Right renal cortex interstitium (tissue), 3 donors: ENCODE measurements around the gene CNTNAP4. TPM values are rescaled to one million over a fixed set of nuclear protein-coding genes. Genes with fewer than 3 reads are reported as not detected.

Experiments
- DNase-seq, 3 donors: peaks; one replicate each; pipeline ENCODE4 v3.0.0-alpha.2; 2013; ENCODE audit warnings: low read depth in 3 of 3, low spot score in 2 of 3
- polyA plus RNA-seq, 3 donors: library from polyadenylated mRNA; unstranded; fragments of 120-200 nt; gene quantifications; one replicate each; pipeline ENCODE4 v1.2.1, GENCODE V29; 2013; ENCODE audit not compliant: insufficient read length in 3 of 3

The CNTNAP4 gene
- polyA plus RNA-seq, 3 donors = 0.24 to 0.46 (median 0.31) TPM

DNA sequence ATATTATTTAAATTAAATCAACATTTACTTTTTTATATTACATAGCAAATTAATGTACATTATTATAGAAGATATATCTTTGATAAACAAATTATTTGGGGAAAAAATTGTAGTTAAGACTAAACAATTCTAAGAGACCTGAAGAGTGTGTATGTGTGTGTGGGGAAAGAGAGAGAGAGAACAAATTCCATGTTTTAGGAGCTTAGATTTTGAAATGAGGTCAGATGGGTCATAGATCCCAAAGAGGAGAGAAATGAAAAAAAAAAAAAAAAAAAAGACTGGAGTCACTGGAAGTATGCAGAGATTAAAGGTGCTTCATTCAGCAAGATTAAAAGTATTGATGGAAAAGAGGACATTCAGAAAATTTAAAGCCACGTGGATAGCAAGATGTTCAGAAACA is 206.8 kb downstream of the CNTNAP4 start:
- no peak for DNase-seq

DNA sequence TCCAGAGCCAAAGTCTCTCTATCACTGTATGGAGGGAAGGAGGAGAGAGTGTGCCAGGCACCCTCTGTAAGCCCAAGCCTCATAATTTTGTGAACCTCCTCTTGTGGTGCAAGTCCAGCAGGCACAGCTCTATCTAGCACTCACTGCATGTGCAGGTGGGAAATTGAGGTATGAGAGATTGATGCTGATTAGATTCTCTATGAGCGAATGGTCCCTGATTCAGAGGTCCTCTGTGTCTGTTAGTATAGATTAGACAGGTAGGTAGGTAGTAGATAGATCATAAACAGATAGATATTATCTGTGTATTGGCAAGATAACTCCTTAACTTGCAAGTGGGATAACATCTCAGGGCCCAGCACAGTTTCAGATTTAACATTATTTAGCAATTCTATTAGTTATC is 209.5 kb downstream of the CNTNAP4 start:
- no peak for DNase-seq

DNA sequence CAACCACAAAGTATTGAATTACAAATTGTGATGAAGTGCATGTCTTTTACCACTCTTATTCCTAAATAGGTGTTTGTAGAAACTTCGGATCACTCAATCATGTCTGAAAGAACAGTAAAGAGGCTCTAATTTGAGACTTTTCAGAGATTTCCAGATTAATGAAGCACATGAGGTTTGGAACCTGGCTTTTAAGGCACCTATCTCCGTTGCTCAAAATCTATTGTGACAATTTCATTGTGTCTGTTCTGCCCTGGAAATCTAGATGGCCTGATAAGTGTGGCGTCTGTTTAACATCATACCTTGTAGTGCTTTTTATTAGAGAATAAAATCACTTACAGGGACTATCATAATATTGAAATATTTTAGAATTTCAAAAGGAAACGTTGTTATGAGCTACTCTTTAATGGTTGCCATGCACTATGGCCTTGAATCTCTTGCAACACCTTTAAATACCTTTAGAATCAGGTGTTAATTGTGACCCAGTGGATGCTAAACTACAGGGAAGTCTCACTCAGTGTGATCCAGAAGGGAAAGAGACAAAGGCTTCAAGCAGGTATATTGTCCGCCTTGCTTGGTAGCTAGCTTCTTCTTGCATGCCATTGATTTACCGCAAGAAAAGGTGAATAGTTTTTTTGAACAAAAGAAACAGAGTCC is 210.3 kb downstream of the CNTNAP4 start:
- DNase-seq = no peak

DNA sequence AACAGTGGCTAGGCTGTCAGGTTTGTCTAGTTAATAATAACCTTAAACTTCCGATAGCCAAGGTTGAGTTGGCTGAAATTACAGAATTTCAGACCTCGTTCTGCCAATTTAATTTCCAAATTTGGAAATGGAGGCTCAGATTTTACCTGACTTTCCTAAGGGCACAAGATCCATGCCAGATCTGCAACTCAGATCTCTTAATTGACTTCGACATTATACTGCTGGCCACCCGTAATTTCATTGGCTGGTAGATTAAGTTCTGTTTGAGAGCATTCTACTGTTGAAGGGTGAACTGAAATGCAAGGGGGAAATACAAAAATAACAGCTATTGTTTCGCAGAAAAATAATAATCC is 210.8 kb downstream of the CNTNAP4 start:
- DNase-seq = no peak

DNA sequence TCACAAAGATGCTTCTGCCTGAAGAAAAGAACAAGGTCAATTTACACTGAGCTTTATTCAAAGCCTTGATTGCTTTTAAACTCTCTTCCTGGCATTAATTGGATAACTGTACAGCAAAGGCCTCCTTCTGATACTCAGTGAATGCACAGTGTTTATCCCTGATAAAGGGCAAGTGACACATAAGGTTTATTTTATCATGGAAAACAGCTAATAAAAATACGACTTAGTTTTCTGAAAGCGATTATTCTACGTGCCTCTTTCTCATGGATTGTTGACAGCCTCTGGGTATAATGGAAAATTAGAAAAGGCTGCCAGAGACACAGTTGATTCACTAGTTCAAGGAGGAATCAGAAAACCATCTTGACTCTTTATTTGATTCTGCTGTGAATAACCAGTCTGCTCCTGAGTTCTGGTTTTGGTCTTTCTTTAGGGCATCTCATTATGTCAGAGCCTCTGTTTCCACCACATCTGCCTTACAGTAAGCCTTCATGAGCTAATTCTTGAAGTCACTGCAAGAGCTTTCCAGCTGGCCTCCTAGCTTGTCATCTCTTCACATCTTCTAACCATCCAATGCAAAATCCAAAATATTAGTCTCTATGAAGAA is 212.9 kb downstream of the CNTNAP4 start:
- DNase-seq = no peak

DNA sequence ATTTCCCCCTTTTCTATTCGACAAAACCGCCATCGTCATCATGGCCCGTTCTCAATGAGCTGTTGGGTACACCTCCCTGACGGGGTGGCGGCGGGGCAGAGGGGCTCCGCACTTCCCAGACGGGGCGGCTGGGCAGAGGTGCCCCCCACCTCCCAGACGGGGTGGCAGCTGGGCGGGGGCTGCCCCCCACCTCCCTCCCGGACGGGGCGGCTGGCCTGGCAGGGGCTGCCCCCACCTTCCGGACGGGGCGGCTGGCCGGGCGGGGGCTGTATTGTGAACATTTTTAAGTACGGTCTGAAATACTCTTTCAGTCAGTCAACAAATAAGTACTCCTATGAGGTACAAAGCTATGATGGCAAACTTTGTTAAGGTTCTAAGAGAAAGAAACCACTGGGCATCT is 222.8 kb downstream of the CNTNAP4 start:
- DNase-seq = no peak

DNA sequence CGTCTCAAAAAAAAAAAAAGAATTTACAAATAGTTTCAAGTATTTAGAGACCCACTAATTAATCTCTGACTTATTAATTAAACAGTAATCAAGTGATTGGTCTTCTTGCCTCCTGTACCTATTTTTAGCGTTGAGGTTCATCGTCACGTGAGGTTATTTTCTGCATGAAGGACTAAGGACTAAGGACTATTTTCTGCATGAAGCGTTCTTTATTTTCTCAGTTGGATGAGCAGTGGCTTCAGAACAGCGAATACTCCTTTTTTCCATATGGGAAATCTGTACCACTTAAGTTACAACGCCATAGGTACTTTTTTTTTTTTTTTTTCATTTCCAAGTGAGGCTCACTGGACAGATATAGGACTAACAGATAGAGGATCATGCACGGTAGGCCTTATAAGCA is 224.9 kb downstream of the CNTNAP4 start:
- DNase-seq = no peak

DNA sequence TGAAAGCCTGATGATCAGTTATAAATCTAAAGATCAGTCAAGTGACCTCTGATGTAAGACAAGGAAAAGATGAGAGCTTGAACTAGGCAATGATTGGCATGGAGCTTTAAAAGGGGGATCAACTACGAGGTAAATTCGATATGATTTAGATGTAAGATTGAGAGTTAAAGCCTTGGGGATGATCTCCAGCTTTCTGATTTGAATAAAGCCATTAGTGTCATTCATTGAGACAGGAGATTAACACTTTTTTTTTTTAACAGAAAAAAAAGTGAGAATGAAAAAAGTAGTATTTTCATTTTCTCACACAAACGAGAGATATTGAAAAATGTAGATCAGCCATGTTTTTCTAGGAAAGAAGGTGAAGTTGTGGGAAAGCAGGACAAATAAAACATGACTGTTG is 225.4 kb downstream of the CNTNAP4 start:
- no peak for DNase-seq

DNA sequence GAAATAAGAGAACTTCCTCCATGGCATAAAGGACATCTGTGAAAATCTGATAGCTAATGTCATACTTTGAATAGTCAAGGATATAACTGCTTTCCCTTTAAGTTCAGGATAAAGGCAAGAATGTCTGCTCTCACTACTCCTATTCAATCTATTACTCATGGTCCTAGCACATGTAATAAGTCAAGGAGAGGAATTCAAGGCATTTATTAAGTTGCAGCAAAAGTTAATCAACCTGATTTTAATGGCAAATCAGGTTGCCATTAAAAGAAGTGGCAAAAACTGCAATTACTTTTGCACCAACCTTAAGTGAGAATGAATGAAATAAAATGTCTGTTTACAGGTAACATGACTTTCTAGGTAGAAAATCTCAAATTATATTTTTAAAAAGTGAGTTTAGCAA is 225.9 kb downstream of the CNTNAP4 start:
- DNase-seq = no peak

DNA sequence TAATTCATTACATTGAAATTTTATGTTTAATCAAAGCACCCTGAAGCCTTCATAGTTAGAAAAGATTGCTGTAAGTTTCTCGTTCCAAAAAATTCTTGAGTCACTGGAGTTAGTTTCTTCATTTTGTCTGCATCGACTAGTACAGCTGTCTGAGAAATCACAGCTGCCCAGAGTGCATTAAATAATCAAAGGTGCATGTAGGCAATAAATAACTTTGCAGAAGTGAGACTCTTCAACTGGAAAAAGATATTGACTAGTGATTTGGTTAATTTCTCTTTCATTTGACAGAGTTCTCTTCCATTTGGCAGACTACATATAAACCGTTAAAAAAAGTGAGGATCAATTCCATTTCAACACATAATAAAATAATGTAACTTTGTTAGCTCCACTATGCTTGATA is 234.0 kb downstream of the CNTNAP4 start:
- no peak for DNase-seq

DNA sequence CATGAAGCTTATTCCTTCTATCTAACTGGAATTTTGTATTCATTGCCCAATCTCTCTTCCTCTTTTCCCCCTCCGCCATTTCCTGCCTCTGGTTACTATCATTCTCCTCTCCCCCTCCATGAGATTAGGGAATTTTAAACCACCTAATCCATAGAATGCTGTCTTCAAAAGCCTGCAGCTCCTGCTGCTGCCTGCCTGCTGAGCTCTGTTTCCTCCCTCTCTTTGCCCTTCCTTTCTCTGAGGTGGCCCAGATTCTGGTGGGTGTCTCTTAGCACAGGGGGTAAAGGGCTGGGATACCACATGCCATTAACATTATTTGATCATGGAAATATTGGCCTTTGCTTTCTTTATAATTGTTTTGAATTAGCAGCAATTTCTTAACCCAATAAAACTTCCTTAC is 241.6 kb downstream of the CNTNAP4 start:
- DNase-seq = no peak

DNA sequence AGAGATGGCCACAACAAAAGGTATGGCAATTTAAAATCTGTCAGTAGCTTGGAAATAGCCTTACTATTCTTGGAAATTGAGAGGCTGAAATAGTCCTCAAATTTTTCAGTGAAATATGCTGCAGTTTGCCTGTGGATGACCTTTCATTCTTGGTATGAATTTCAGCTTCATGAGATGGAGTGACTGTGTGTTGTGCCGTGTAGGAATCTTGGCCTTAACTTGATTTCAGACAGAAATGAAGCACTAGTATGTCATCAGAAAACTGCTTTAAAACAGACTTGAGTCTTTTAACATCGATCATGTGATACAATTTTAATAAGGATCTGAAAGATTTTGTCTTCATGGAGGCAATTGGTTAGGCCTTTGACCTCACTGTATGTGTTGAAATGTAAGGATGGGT is 247.2 kb downstream of the CNTNAP4 start:
- DNase-seq = no peak

DNA sequence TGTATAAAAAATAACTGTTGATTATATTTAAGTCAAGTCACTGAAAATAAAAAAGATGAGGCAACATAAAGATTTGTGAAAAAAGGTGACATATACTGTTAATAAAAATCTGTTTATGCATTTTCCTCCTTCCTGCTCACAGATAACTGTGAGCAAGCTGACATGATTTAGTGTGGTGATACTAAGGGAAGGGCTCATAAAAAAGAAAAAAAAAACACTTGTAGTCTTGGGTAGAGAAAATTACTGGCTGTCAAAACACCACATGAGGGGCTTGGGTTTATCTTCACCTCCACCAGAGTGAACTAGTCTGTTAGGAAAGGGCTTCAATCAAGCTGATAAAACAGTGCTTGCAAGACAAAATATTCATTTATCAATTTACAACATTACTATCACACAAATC is 247.6 kb downstream of the CNTNAP4 start:
- DNase-seq = no peak

DNA sequence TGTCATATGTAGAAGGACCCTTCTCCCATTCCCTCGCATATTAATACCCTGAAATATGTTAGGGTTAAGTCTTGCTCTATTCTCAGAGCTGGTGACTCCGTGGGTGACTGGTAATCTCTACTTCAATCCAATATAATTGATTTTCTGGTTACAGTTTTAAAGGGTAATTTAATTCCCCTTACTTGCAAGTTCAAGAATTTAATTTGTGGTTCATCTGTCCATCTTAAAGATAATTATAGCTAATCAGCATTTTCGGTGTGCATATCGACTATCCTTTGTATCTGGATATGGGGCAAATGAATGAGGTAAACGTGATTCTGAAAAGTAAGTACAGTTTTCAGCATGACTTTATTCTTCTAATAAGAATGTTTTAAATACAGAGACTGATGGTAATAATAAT is 250.0 kb downstream of the CNTNAP4 start:
- no peak for DNase-seq

DNA sequence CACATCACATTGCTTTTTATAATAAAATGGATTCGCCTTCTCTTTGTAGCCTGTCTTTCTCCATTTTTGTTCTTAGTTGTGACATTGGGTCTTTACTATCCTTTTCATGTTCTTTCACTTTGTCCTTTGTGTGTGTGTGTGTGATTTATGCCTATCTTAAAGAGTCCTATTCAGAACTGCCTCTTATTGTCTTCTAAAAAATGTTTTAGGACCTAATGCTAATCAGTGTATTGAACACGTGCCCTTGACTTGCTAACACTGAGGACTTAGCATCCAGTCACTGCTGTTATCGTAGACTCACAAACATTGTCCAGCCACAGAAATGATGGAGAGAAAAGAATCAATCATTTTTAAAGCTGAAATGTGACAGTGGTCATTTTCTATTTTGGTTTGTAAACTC is 251.9 kb downstream of the CNTNAP4 start:
- no peak for DNase-seq

DNA sequence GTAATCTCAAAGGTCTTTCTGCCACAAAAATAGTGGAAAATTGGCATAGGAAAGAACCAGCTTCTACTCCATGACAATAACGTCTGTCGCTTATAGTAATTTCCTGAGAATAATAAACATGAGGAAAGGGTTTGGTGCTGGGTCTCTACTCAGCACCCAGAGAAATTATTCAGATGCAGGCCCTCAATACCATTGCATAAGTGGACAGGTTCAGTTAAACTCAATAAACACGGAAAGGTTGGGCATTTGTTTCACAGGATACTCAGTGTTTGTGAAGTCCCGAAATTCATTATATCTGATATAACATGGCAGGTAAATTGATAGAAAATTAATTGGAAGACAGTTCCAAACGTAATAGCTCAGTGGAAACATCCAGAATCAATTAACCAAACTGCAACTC is 254.0 kb downstream of the CNTNAP4 start:
- DNase-seq = no peak

DNA sequence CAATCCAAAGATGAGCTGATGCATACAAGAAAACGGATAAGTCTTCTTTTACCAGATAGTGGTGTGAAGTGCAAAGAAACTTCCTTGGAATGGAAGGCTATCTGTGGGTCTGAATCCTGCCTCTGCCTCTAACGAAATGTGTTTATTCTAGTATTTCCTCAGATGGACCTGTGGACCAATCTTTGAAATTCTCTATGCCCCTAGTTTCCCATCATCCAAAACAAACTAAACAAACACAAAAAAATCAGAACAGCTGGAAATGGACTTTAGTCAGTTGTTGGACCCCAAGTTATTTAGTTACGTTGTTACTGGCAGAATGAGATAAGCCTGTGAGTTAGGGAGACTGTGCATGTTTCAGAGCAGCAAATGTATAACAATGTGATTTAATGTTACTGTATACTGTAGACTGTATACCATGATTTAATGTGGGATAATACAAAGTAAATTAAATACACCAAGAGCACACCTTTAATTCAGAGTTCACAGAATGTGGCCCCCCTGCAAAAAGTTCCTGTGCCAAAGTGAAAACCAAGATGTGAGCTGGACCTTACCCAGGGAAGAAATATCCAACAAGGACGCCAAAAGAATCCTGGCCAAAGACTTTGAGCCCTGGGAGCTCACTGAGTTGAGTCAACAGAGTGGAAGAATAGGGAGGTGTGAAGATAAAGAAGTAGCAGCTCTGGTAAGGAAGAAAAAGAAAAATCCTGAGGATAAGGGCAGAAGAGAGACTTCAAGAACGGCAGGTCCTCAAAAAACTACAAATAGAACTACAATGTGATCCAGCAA is 255.2 kb downstream of the CNTNAP4 start:
- DNase-seq = no peak

DNA sequence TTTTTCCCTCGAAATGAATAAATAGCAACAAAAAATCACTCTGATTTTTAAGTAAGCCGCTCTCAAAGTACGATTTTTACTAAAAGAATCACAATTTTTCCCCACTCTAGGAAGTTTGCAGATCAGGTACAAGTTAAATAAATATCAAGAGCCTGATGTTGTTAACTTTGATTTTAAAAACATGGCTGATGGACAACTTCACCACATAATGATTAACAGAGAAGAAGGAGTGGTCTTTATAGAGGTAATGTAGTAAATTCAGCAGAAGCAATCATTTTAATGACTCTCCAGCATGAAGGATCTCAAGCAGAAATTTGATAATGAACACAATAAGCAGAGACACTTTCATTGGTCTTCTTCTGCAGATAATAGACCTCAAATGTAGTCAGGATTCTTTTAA is 262.4 kb downstream of the CNTNAP4 start:
- no peak for DNase-seq

DNA sequence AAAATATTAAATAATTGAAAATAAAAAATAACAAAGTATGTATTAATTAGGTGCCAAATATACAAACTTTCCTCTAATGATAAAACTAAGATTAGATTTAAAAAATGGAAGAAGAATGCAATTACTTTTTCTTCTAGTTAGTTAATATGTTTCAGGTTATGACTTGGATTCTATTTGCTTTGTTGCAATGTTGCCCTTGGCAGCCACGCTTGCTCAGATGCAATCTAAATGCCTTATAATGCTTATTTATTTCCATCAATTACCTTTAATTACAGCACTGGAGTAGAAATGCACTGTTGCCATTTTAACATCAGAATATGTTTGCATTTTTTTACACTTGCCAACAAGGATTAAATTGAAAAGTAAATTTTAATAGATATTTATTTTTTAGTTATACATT is 263.9 kb downstream of the CNTNAP4 start:
- no peak for DNase-seq

DNA sequence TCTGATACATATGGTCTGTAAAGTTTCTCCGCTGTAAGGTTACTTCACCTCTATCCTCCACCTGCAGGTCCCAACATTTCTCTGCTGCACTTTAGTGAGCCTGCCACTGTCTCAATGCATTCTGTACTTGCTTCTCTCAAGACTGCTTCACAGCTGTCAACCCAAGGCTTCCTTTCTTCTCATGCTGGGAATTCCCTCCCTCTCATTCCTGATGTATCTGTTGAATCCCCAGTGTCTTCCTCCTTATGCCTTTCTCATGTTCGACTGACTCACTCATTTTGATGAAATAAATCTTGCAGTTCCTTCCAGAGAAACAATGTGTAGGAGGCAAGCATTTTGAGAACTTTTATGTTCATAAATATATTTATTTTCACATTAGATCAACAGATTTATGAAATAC is 288.3 kb downstream of the CNTNAP4 start:
- no peak for DNase-seq

DNA sequence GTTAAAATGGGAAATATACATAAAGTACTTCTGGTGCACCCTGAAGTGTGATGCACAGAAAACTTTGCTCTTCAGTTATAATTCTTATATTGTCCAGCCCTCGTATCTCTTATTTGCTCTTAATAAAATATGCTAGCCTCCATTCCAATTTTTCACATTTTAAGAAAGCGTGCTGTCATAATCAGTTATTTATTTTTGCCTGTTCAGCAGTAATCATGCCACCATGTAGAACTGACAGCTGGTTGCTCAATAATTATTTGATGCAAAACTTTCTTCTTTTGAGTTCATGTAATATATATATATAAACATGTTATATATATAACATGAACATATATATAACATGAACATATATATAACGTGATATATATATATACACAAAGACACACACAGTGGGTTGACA is 294.6 kb downstream of the CNTNAP4 start:
- DNase-seq = no peak

DNA sequence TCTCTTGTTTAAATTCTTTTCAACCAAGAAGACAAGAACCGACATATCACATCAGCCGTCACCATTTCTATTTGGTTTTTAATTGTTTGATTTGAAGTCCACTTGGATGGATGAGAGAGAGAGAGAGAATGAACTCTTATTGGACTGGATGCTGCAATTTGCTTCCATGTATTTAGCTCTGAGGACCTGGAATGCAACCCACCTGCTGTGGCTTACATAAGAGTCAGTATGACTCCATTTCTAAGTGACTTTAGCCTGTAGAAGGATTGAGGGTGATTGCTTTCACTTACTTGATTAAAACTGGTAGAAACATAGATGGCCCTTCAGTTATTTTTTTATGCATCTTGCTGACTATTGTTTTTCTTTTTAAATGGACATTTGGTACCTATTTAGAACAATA is 296.1 kb downstream of the CNTNAP4 start:
- no peak for DNase-seq
